Hepatocyte (in vitro differentiated cells): Measurements from ENCODE around the gene INTS11. TPM values are rescaled to one million over a fixed set of nuclear protein-coding genes. Genes with fewer than 3 reads are reported as not detected.

Experiments
- DNase-seq: peaks from one replicate; pipeline ENCODE4 v3.0.0-alpha.2; 2016; ENCODE audit warnings: low spot score
- H2AFZ ChIP-seq: fragments of 200-600 bp; sonication (generic); 2 replicates; pipeline ENCODE4 v1.6.0; 2016; ENCODE audit warnings: antibody characterized with exemption, mild to moderate bottlenecking
- H3K27ac ChIP-seq: fragments of 200-600 bp; sonication (generic); 2 replicates; pipeline ENCODE4 v1.5.1; 2016; ENCODE audit warnings: mild to moderate bottlenecking
- H3K27me3 ChIP-seq: fragments of 200-600 bp; sonication (generic); 2 replicates; pipeline ENCODE4 v1.6.1; 2016
- H3K36me3 ChIP-seq: fragments of 200-600 bp; sonication (generic); replicated peaks from 2 replicates; pipeline ENCODE4 v1.5.1; 2016; ENCODE audit warnings: low read depth; ENCODE audit not compliant: insufficient read depth
- H3K4me1 ChIP-seq: fragments of 200-600 bp; sonication (generic); 2 replicates; pipeline ENCODE4 v1.5.1; 2016; ENCODE audit warnings: mild to moderate bottlenecking, moderate library complexity; ENCODE audit not compliant: insufficient read depth
- H3K4me2 ChIP-seq: fragments of 200-600 bp; sonication (generic); 2 replicates; pipeline ENCODE4 v1.6.0; 2016
- H3K4me3 ChIP-seq: fragments of 200-600 bp; sonication (generic); 2 replicates; pipeline ENCODE4 v1.5.1; 2016; ENCODE audit warnings: mild to moderate bottlenecking
- H3K79me2 ChIP-seq: fragments of 200-600 bp; sonication (generic); 2 replicates; pipeline ENCODE4 v1.6.0; 2017; ENCODE audit warnings: mild to moderate bottlenecking
- H3K9me2 ChIP-seq: fragments of 200-600 bp; sonication (generic); replicated peaks from 2 replicates; pipeline ENCODE4 v1.6.0; 2017; ENCODE audit warnings: mild to moderate bottlenecking; ENCODE audit not compliant: insufficient read depth
- H3K9me3 ChIP-seq: fragments of 200-600 bp; sonication (generic); 2 replicates; pipeline ENCODE4 v1.5.1; 2016; ENCODE audit warnings: low read depth, mild to moderate bottlenecking
- H4K20me1 ChIP-seq: fragments of 200-600 bp; sonication (generic); 2 replicates; pipeline ENCODE4 v1.6.0; 2016; ENCODE audit warnings: mild to moderate bottlenecking; ENCODE audit not compliant: insufficient read depth, poor library complexity, severe bottlenecking
- EZH2 ChIP-seq: fragments of 200-600 bp; sonication (generic); IDR thresholded peaks from 2 replicates; pipeline ENCODE4 v1.6.1; 2016; ENCODE audit warnings: antibody characterized with exemption, mild to moderate bottlenecking, borderline replicate concordance
- EZH2phosphoT487 ChIP-seq: fragments of 200-600 bp; sonication (generic); IDR thresholded peaks from one replicate; pipeline ENCODE4 v1.6.1; 2018; ENCODE audit warnings: antibody characterized with exemption, mild to moderate bottlenecking, low read depth, moderate library complexity; ENCODE audit not compliant: unreplicated experiment, severe bottlenecking
- WGBS: methylation state at CpG from one replicate; pipeline ENCODE4 v1.1.6; 2016; ENCODE audit warnings: low lambda C conversion rate; ENCODE audit errors: missing lambda C conversion rate; 5-methylcytosine and 5-hydroxymethylcytosine counted together
- polyA plus RNA-seq: library from polyadenylated mRNA; unstranded; fragments of >200 nt; fragmentation: Nextera tagmentation; extraction: Ambion mirVana; gene quantifications from 2 replicates; pipeline ENCODE4 v1.2.1, GENCODE V29; 2016
- total RNA-seq: library from RNA; depleted of rRNA; stranded (reverse); fragments of >200 nt; gene quantifications from 2 replicates; pipeline ENCODE4 v1.2.3, GENCODE V29; 2014
- TF ChIP-seq, protein P1 (sequence below): fragments of 200-600 bp; sonication (generic); IDR thresholded peaks from 2 replicates; pipeline ENCODE4 v1.5.1; 2016; ENCODE audit warnings: antibody characterized with exemption, mild to moderate bottlenecking; ENCODE audit not compliant: poor library complexity

INTS11 gene
- total and polyA plus RNA-seq, 2 experiments from 2014 or later, result 80.4 to 80.6 TPM

DNA sequence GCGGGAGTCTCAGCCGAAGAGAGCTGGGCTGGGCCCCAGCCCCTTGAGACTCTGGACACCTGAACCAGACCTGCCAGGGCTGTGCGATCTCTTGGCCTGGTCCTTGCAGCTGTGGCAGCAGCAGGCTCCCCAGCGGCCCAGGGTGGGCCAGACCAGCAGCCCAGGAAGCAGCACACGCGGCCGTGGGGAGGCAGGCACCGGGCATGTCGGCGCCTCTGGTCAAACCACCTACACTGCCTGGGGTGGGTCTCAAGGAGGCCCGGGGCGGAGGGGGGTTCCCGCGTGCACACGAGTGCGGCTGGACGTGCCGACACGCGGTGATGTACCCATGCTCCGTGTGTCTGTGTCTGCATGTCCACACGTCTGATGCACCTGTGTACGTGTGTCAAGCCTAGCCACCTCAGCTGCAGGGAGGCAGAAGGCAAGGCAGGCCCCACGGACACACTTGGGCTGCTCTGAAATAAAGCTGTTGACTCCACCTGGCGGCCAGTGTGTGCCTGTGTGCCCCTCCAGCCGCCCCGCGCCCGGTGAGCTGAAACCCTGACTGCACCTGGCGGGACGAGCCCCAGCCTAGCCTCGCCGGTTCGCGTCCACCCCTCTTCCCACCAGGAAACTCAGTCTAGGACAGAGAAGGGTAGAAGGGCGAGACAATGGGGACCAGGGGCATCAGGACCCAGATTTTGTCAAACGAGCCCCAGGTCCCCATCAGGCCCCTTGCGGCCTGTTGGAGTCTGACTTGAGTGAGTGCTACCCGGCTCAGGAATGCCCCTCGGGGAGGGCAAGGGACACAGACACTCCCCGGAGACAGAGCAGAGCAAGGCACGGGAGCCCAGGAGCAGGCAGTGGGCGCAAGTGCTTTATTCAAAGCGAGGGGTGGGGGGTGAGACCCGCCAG, 32.7 kb downstream of the INTS11 start:
- no peaks in the 10 kb centered on the region for H3K9me3 ChIP-seq
- H3K79me2 ChIP-seq, result no peaks in the 10 kb centered on the region
- H3K36me3 ChIP-seq, result no peaks in the 10 kb centered on the region
- no peak overlapping the region for H2AFZ ChIP-seq
- no peak overlapping the region for H3K4me3 ChIP-seq
- no peak overlapping the region for H3K4me2 ChIP-seq
- H3K27me3 ChIP-seq, result no peaks in the 10 kb centered on the region
- 57% methylated on average over 44 of the region's 45 CpGs for WGBS
- H4K20me1 ChIP-seq, result no peaks in the 10 kb centered on the region
- peak; percentile 83 for DNase-seq
- H3K27ac ChIP-seq, result no peak overlapping the region
- no peaks in the 10 kb centered on the region for H3K4me1 ChIP-seq
- H3K9me2 ChIP-seq, result no peaks in the 10 kb centered on the region
- TF ChIP-seq, protein P1, sequence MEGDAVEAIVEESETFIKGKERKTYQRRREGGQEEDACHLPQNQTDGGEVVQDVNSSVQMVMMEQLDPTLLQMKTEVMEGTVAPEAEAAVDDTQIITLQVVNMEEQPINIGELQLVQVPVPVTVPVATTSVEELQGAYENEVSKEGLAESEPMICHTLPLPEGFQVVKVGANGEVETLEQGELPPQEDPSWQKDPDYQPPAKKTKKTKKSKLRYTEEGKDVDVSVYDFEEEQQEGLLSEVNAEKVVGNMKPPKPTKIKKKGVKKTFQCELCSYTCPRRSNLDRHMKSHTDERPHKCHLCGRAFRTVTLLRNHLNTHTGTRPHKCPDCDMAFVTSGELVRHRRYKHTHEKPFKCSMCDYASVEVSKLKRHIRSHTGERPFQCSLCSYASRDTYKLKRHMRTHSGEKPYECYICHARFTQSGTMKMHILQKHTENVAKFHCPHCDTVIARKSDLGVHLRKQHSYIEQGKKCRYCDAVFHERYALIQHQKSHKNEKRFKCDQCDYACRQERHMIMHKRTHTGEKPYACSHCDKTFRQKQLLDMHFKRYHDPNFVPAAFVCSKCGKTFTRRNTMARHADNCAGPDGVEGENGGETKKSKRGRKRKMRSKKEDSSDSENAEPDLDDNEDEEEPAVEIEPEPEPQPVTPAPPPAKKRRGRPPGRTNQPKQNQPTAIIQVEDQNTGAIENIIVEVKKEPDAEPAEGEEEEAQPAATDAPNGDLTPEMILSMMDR, result peak; percentile 62
- TF ChIP-seq EZH2, result no peak

DNA sequence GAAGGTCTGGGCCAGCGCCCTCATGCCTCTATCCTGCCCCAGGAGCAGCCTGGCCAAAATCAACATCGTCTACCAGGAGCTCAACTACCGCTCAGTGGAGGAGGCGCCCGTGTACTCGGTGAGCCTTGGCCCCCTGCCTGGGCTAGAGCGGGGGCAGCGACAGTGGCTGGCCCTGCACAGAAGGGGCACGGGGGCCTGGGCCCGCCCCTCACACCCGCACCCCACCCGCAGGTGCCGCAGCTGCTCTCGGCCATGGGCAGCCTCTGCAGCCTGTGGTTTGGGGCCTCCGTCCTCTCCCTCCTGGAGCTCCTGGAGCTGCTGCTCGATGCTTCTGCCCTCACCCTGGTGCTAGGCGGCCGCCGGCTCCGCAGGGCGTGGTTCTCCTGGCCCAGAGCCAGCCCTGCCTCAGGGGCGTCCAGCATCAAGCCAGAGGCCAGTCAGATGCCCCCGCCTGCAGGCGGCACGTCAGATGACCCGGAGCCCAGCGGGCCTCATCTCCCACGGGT, 33.4 kb downstream of the INTS11 start:
- H3K4me1 ChIP-seq, result no peaks in the 10 kb centered on the region
- H2AFZ ChIP-seq, result no peak overlapping the region
- no peaks in the 10 kb centered on the region for H3K36me3 ChIP-seq
- no peaks in the 10 kb centered on the region for H3K9me2 ChIP-seq
- no peaks in the 10 kb centered on the region for H3K79me2 ChIP-seq
- no peak overlapping the region for H3K4me3 ChIP-seq
- DNase-seq, result no peak
- H3K27me3 ChIP-seq, result no peaks in the 10 kb centered on the region
- no peak overlapping the region for H3K4me2 ChIP-seq
- no peaks in the 10 kb centered on the region for H3K9me3 ChIP-seq
- 76% methylated on average over 27 of the region's 28 CpGs for WGBS
- TF ChIP-seq EZH2phosphoT487 (no peak), EZH2 (no peak)
- TF ChIP-seq, protein P1, result no peak
- no peaks in the 10 kb centered on the region for H4K20me1 ChIP-seq
- H3K27ac ChIP-seq, result no peak overlapping the region

DNA sequence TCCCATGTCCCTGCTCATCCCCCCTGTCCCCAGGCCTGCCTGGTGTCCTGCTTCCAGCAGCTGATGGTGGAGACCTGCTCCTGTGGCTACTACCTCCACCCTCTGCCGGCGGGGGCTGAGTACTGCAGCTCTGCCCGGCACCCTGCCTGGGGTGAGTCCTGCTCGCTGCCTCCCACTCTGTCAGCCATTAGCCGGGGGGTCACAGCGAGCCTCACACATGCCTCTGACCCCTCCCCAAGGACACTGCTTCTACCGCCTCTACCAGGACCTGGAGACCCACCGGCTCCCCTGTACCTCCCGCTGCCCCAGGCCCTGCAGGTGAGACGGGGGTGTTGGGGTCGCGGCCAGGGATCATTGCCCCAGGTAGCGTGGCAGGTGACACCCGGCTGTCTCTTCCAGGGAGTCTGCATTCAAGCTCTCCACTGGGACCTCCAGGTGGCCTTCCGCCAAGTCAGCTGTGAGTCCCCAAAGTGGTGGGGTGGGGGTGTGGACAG, 34.2 kb downstream of the INTS11 start:
- DNase-seq, result peak; percentile 75
- 63% methylated on average over 15 of the region's 15 CpGs for WGBS
- H3K27me3 ChIP-seq, result no peaks in the 10 kb centered on the region
- no peaks in the 10 kb centered on the region for H3K9me2 ChIP-seq
- no peak for TF ChIP-seq EZH2phosphoT487
- TF ChIP-seq, protein P1, result peak; percentile 46
- no peaks in the 10 kb centered on the region for H3K36me3 ChIP-seq
- H3K9me3 ChIP-seq, result no peaks in the 10 kb centered on the region
- H3K4me3 ChIP-seq, result no peak overlapping the region
- no peaks in the 10 kb centered on the region for H4K20me1 ChIP-seq
- H2AFZ ChIP-seq, result no peak overlapping the region
- H3K79me2 ChIP-seq, result no peaks in the 10 kb centered on the region
- H3K4me2 ChIP-seq, result no peak overlapping the region
- H3K27ac ChIP-seq, result no peak overlapping the region
- no peaks in the 10 kb centered on the region for H3K4me1 ChIP-seq
